IMR-90 (cell line): ENCODE data around the gene TRAF3. TPM values are rescaled to one million over a fixed set of nuclear protein-coding genes. Genes with fewer than 3 reads are reported as not detected.

ENCODE experiments used
- ATAC-seq: fragments of 200-7000 bp; cut with Tn5 transposase; 2 replicates; pipeline ENCODE4 v1.9.1; 2020; ENCODE audit warnings: low read depth, mild to moderate bottlenecking, moderate library complexity
- BruUV-seq: library from RNA; stranded (reverse); fragments of 400-500 nt; replicated peaks from 2 replicates; lab custom pipeline; 2021; lab: Mats Ljungman, UMichigan
- CTCF ChIA-PET: fragments of 300-600 bp; formaldehyde crosslinking; extraction: SDS; loops from one replicate; lab custom pipeline; 2021; ENCODE audit warnings: antibody characterized with exemption; lab: Yijun Ruan, JAX
- POLR2A ChIA-PET: fragments of 300-600 bp; sonication (Branson Sonifier 250); formaldehyde crosslinking; loops from one replicate; lab custom pipeline; 2022; ENCODE audit warnings: antibody characterized with exemption; ENCODE audit not compliant: unreplicated experiment; lab: Charles Lee
- DNase-seq: peaks from one replicate; pipeline ENCODE4 v3.0.0; 2013
- H2AFZ ChIP-seq: replicated peaks from 2 replicates; pipeline ENCODE3; 2013; ENCODE audit warnings: low read length, mild to moderate bottlenecking; ENCODE audit not compliant: poor library complexity
- H2AK5ac ChIP-seq: 2 replicates; pipeline ENCODE4 v1.6.1; 2013; ENCODE audit warnings: low read depth, low read length, inconsistent platforms
- H2AK9ac ChIP-seq: replicated peaks from 2 replicates; pipeline ENCODE3; 2013; ENCODE audit warnings: mild to moderate bottlenecking, low read depth, low read length, moderate library complexity; ENCODE audit not compliant: poor library complexity
- H2BK120ac ChIP-seq: 2 replicates; pipeline ENCODE4 v1.6.1; 2013; ENCODE audit warnings: low read depth, low read length, inconsistent platforms
- H2BK15ac ChIP-seq: 3 replicates; pipeline ENCODE4 v1.6.1; 2013; ENCODE audit warnings: low read depth, low read length, inconsistent platforms
- H2BK20ac ChIP-seq: 2 replicates; pipeline ENCODE4 v1.6.1; 2013; ENCODE audit warnings: low read depth, mild to moderate bottlenecking, inconsistent platforms, low read length, moderate library complexity
- H2BK5ac ChIP-seq: 2 replicates; pipeline ENCODE4 v1.6.1; 2013; ENCODE audit warnings: mild to moderate bottlenecking, low read depth, low read length, inconsistent platforms; ENCODE audit not compliant: poor library complexity, severe bottlenecking
- H3K14ac ChIP-seq: replicated peaks from 2 replicates; pipeline ENCODE4 v1.6.1; 2013; ENCODE audit warnings: low read depth, low read length, inconsistent platforms
- H3K18ac ChIP-seq: 2 replicates; pipeline ENCODE4 v1.6.1; 2013; ENCODE audit warnings: low read depth, low read length, control low read depth
- H3K23ac ChIP-seq: 2 replicates; pipeline ENCODE4 v1.6.1; 2013; ENCODE audit warnings: low read depth, low read length, inconsistent platforms
- H3K27ac ChIP-seq: 2 replicates; pipeline ENCODE4 v1.5.1; 2013; ENCODE audit warnings: mild to moderate bottlenecking, control low read depth, low read length; ENCODE audit not compliant: insufficient read depth
- H3K27me3 ChIP-seq: 2 replicates; pipeline ENCODE4 v1.6.1; 2013; ENCODE audit warnings: low read length; ENCODE audit not compliant: control insufficient read depth, insufficient read depth
- H3K36me3 ChIP-seq: 2 replicates; pipeline ENCODE4 v1.6.1; 2013; ENCODE audit warnings: low read length, mixed read lengths; ENCODE audit not compliant: control insufficient read depth, insufficient read depth
- H3K4ac ChIP-seq: 2 replicates; pipeline ENCODE4 v1.6.1; 2013; ENCODE audit warnings: low read depth, low read length, inconsistent platforms
- H3K4me1 ChIP-seq: 2 replicates; pipeline ENCODE4 v1.6.1; 2013; ENCODE audit warnings: low read length, mixed read lengths; ENCODE audit not compliant: control insufficient read depth, insufficient read depth
- H3K4me2 ChIP-seq: 2 replicates; pipeline ENCODE4 v1.6.1; 2013; ENCODE audit warnings: low read depth, mild to moderate bottlenecking, control low read depth, low read length, moderate library complexity
- H3K4me3 ChIP-seq: 2 replicates; pipeline ENCODE4 v1.5.1; 2013; ENCODE audit warnings: low read depth, mild to moderate bottlenecking, control low read depth, low read length, moderate library complexity; ENCODE audit not compliant: insufficient read depth
- H3K56ac ChIP-seq: 2 replicates; pipeline ENCODE4 v1.6.1; 2013; ENCODE audit warnings: low read length, inconsistent platforms; ENCODE audit not compliant: insufficient read depth; ENCODE audit errors: extremely low read depth
- H3K79me1 ChIP-seq, 2 experiments: 2 replicates each; pipeline ENCODE4 v1.6.1; 2013; ENCODE audit warnings: low read length in 2 of 2, inconsistent platforms in 1 of 2, low read depth in 1 of 2
- H3K9ac ChIP-seq: 2 replicates; pipeline ENCODE4 v1.6.1; 2013; ENCODE audit warnings: low read depth, low read length, control low read depth
- H3K9me1 ChIP-seq: 2 replicates; pipeline ENCODE4 v1.6.1; 2013; ENCODE audit warnings: low read length, inconsistent platforms; ENCODE audit not compliant: insufficient read depth
- H3K9me3 ChIP-seq: 2 replicates; pipeline ENCODE4 v1.6.1; 2013; ENCODE audit warnings: low read length; ENCODE audit not compliant: control insufficient read depth, insufficient read depth
- H4K20me1 ChIP-seq: 2 replicates; pipeline ENCODE4 v1.6.1; 2013; ENCODE audit warnings: low read length, inconsistent platforms; ENCODE audit not compliant: insufficient read depth
- H4K5ac ChIP-seq: 2 replicates; pipeline ENCODE4 v1.6.1; 2013; ENCODE audit warnings: mild to moderate bottlenecking, low read depth, low read length, control low read depth
- H4K8ac ChIP-seq, 2 experiments: 2 replicates each; pipeline ENCODE4 v1.6.1; 2013; ENCODE audit warnings: low read depth in 2 of 2, low read length in 2 of 2, control low read depth in 1 of 2, inconsistent platforms in 1 of 2
- H4K91ac ChIP-seq: 2 replicates; pipeline ENCODE4 v1.6.1; 2013; ENCODE audit warnings: low read depth, low read length, inconsistent platforms; ENCODE audit not compliant: insufficient read depth
- BHLHE40 ChIP-seq: fragments of 150-350 bp; IDR thresholded peaks from 2 replicates; pipeline ENCODE4 v1.6.1; 2016; ENCODE audit warnings: mild to moderate bottlenecking, low read depth, low read length
- CEBPB ChIP-seq: IDR thresholded peaks from 2 replicates; pipeline ENCODE4 v1.6.1; 2012; ENCODE audit warnings: low read depth, low read length, improper control_type of control experiment
- FOS ChIP-seq: fragments of 150-350 bp; IDR thresholded peaks from 2 replicates; pipeline ENCODE4 v1.6.1; 2016; ENCODE audit warnings: low read depth, low read length
- MAFK ChIP-seq: IDR thresholded peaks from 2 replicates; pipeline ENCODE4 v1.6.1; 2012; ENCODE audit warnings: low read depth, low read length, improper control_type of control experiment
- MAZ ChIP-seq: IDR thresholded peaks from 2 replicates; pipeline ENCODE4 v1.6.1; 2012; ENCODE audit warnings: low read depth, mild to moderate bottlenecking, low read length, improper control_type of control experiment, moderate library complexity, borderline replicate concordance
- MXI1 ChIP-seq: IDR thresholded peaks from 2 replicates; pipeline ENCODE4 v1.6.1; 2012; ENCODE audit warnings: low read depth, mild to moderate bottlenecking, low read length, moderate library complexity, borderline replicate concordance
- NFE2L2 ChIP-seq: fragments of 150-350 bp; IDR thresholded peaks from 2 replicates; pipeline ENCODE4 v1.6.1; 2016; ENCODE audit warnings: low read depth, mild to moderate bottlenecking, low read length
- POLR2A ChIP-seq: IDR thresholded peaks from 2 replicates; pipeline ENCODE4 v1.6.1; 2012; ENCODE audit warnings: mild to moderate bottlenecking, low read depth, low read length
- RAD21 ChIP-seq: IDR thresholded peaks from 2 replicates; pipeline ENCODE4 v1.6.1; 2012; ENCODE audit warnings: low read length, improper control_type of control experiment
- RCOR1 ChIP-seq: IDR thresholded peaks from 2 replicates; pipeline ENCODE4 v1.6.1; 2012; ENCODE audit warnings: mild to moderate bottlenecking, low read length, improper control_type of control experiment; ENCODE audit not compliant: insufficient replicate concordance
- RFX5 ChIP-seq: IDR thresholded peaks from 2 replicates; pipeline ENCODE4 v1.8.0; 2012; ENCODE audit warnings: low read depth, mild to moderate bottlenecking, low read length, moderate library complexity
- SMC3 ChIP-seq: fragments of 150-350 bp; IDR thresholded peaks from 2 replicates; pipeline ENCODE4 v1.6.1; 2016; ENCODE audit warnings: low read depth, mild to moderate bottlenecking, antibody characterized with exemption, low read length, moderate library complexity
- WGBS, 2 experiments: methylation state at CpG; one replicate each; pipeline versions ENCODE4 v1.1.5 to v1.1.7; 2013; ENCODE audit warnings: missing lambda C conversion rate in 2 of 2; ENCODE audit not compliant: insufficient read length in 1 of 2; ENCODE audit errors: extremely low coverage in 2 of 2; 5-methylcytosine and 5-hydroxymethylcytosine counted together
- dilution Hi-C: fragments of 300-500 bp; cut with HindIII; formaldehyde crosslinking; loops from one replicate; pipeline ENCODE4 v1.14.3; 2018; ENCODE audit warnings: low sequenced_read_pairs; ENCODE audit not compliant: unreplicated experiment
- in situ Hi-C: fragments of 300-500 bp; cut with MboI; formaldehyde crosslinking; loops from 3 replicates; pipeline ENCODE4 v1.14.3; 2019; ENCODE audit warnings: low sequenced_read_pairs, inconsistent platforms, mixed read lengths
- intact Hi-C: fragments of 100-400 bp; cut with micrococcal nuclease; formaldehyde crosslinking; loops from 2 replicates; pipeline ENCODE4 v1.10.0; 2022
- polyA plus RNA-seq, 3 experiments: library from polyadenylated mRNA; depleted of rRNA; stranded (reverse); fragments of >200 nt; gene quantifications; 2 replicates each; pipeline ENCODE4 v1.2.3, GENCODE V29; 2012; ENCODE audit warnings: low replicate concordance in 1 of 3
- total RNA-seq: library from RNA; depleted of rRNA; stranded (reverse); fragments of >200 nt; gene quantifications from 2 replicates; pipeline ENCODE4 v1.2.3, GENCODE V29; 2012
- TF ChIP-seq, protein P1 (sequence below): fragments of 150-350 bp; IDR thresholded peaks from 2 replicates; pipeline ENCODE4 v1.6.1; 2017; ENCODE audit warnings: mild to moderate bottlenecking, antibody characterized with exemption, low read length, low read depth
- TF ChIP-seq, protein P2 (sequence below): fragments of 150-350 bp; IDR thresholded peaks from 2 replicates; pipeline ENCODE4 v1.6.1; 2016; ENCODE audit warnings: low read depth, mild to moderate bottlenecking, low read length, moderate library complexity, borderline replicate concordance

Gene TRAF3
- total and polyA plus RNA-seq, 2 of the 4 experiments (the other 2 are of a cell fraction): 21.2 to 25.3 TPM

DNA sequence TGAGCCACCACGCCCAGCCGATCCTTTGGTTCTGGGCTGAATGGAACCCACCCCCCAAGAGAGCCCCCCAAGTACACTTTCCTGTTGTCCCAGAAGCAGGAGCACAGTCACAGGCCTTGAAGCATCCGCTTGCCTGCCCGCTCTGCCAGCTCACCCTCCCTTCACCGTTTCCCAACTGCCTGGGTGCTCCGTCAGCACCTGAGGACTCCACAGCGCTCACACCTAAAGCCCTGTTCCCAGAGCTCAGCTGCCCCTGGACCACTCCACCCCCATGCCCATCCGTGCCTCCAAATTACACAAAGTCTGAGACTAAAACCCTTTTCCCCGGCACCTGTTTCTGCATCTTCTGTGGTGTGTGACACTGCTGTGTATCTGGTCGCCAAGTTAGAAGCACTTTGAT lies 44.3 kb upstream of the TRAF3 start:
- Histone ChIP-seq H2BK20ac (no peak overlapping the region), H4K91ac (no peak overlapping the region), H3K9me1 (peaks cover 10% of the 10 kb centered on the region), H3K4me1 (no peaks in the 10 kb centered on the region), H3K79me1 (peaks cover 0 to 4% of the 10 kb centered on the region in 2 experiments; a peak in 1 of 4 replicates), H3K14ac (no peak overlapping the region), H3K4ac (no peak overlapping the region), H2AFZ (no peak overlapping the region), H2AK5ac (no peak overlapping the region), H2BK15ac (no peak overlapping the region), H3K27me3 (no peaks in the 10 kb centered on the region), H3K27ac (no peak overlapping the region), H2AK9ac (no peak overlapping the region), H4K8ac (no peak overlapping the region), H3K4me2 (no peak overlapping the region), H3K36me3 (peaks cover 14% of the 10 kb centered on the region), H3K9ac (no peak overlapping the region), H3K18ac (no peak overlapping the region), H2BK120ac (no peak overlapping the region), H3K23ac (no peak overlapping the region), H4K20me1 (no peaks in the 10 kb centered on the region; the same call in 1 of the 2 replicates), H4K5ac (no peak overlapping the region), H3K56ac (no peak overlapping the region), H2BK5ac (no peak overlapping the region), H3K9me3 (no peaks in the 10 kb centered on the region), H3K4me3 (no peak overlapping the region)
- no TSS peak for BruUV-seq
- WGBS, 2 experiments: 90% methylated on average over 2 of the region's 10 CpGs; no CpG with 5 or more reads in 1 of the 2 experiments
- intact Hi-C loops (no loop called here), in situ Hi-C loops (no loop called here), dilution Hi-C loops (no loop called here)
- TF ChIP-seq RAD21 (no peak), MAZ (no peak), NFE2L2 (no peak), MAFK (no peak), BHLHE40 (no peak), POLR2A (no peak), RFX5 (no peak), FOS (no peak), MXI1 (no peak), SMC3 (no peak), CEBPB (no peak), RCOR1 (no peak)
- TF ChIP-seq, protein P1, sequence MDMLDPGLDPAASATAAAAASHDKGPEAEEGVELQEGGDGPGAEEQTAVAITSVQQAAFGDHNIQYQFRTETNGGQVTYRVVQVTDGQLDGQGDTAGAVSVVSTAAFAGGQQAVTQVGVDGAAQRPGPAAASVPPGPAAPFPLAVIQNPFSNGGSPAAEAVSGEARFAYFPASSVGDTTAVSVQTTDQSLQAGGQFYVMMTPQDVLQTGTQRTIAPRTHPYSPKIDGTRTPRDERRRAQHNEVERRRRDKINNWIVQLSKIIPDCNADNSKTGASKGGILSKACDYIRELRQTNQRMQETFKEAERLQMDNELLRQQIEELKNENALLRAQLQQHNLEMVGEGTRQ: no peak
- TF ChIP-seq, protein P2, sequence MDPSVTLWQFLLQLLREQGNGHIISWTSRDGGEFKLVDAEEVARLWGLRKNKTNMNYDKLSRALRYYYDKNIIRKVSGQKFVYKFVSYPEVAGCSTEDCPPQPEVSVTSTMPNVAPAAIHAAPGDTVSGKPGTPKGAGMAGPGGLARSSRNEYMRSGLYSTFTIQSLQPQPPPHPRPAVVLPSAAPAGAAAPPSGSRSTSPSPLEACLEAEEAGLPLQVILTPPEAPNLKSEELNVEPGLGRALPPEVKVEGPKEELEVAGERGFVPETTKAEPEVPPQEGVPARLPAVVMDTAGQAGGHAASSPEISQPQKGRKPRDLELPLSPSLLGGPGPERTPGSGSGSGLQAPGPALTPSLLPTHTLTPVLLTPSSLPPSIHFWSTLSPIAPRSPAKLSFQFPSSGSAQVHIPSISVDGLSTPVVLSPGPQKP: no peak
- ATAC-seq: no peak
- ChIA-PET POLR2A (no interaction called here), CTCF (no interaction called here)
- DNase-seq: no peak
